Measurements from ENCODE around the gene BTN3A1.
"Not testable (repeated sequence)": the region's sequence is repeated elsewhere in the genome, so short reads cannot be mapped to it uniquely, and the experiment has no call there.

The BTN3A1 gene

GRCh38 chr6:26401987-26402658 is at the start of gene BTN3A1:
TSS of gene BTN3A1 (plus strand) at chr6:26402275. CDS start at chr6:26405564, 3,289 bp downstream.
- H3K36me3 ChIP-seq (ENCODE audit: insufficient read depth, insufficient read length, low read length), result no peaks in the 10 kb centered on the region
- H3K4me3 ChIP-seq (ENCODE audit: insufficient read length, low read depth), result peak within 1 kb of the TSS; percentile 42
- TF ChIP-seq ZNF274 (IDR thresholded peaks at IDR 0.05; ENCODE audit: low read depth, low read length), result no peak
- H3K27me3 ChIP-seq (ENCODE audit: insufficient read depth, insufficient read length), result no peaks in the 10 kb centered on the region
- peak within 1 kb of the TSS; percentile 70 for H3K9ac ChIP-seq (ENCODE audit: insufficient read length, low read depth)
- peaks cover 2% of the 10 kb centered on the region for H3K4me1 ChIP-seq (ENCODE audit: insufficient read depth, insufficient read length)
- H3K9me3 ChIP-seq (ENCODE audit: insufficient read depth, low read length), result no peaks in the 10 kb centered on the region
- no peak for DNase-seq (ENCODE audit: low read depth, low spot score)

DNA sequence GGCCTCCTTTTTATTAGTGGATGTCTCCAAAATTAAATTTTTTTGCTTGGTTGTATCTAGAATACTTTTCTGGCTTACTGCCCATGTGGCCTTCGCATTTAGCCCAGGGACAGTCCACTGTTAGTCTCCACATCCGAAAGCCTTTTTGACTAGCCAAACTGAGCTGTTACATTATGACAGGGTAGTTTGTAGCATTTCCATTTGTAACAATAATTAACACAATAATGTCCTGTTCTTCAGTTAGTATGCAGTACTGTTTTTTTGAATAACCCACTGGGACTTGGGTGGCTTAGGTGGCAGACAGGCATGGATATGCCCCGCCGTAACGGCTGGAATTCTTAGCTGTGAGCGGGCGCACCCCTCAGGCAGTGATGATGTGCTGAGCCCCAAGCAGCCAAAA is 49.8 kb upstream of the BTN3A1 start:
- TF ChIP-seq ZNF274 (IDR thresholded peaks at IDR 0.05; ENCODE audit: low read depth, low read length), result no peak
- TF ChIP-seq SUZ12 (IDR thresholded peaks at IDR 0.05; ENCODE audit: extremely low read depth, insufficient read depth, insufficient read length), result no peak
- no peak for TF ChIP-seq YY1 (IDR thresholded peaks at IDR 0.05; ENCODE audit: insufficient read depth, insufficient read length)
- H3K9me3 ChIP-seq (ENCODE audit: insufficient read depth, low read length), result no peaks in the 10 kb centered on the region
- H3K36me3 ChIP-seq (ENCODE audit: insufficient read depth, insufficient read length, low read length), result no peaks in the 10 kb centered on the region
- no peak overlapping the region for H3K9ac ChIP-seq (ENCODE audit: insufficient read length, low read depth)
- DNase-seq (ENCODE audit: low read depth, low spot score), result no peak
- no peaks in the 10 kb centered on the region for H3K27me3 ChIP-seq (ENCODE audit: insufficient read depth, insufficient read length)
- no peak overlapping the region for H3K4me3 ChIP-seq (ENCODE audit: insufficient read length, low read depth)
- H3K4me1 ChIP-seq (ENCODE audit: insufficient read depth, insufficient read length), result no peaks in the 10 kb centered on the region

DNA sequence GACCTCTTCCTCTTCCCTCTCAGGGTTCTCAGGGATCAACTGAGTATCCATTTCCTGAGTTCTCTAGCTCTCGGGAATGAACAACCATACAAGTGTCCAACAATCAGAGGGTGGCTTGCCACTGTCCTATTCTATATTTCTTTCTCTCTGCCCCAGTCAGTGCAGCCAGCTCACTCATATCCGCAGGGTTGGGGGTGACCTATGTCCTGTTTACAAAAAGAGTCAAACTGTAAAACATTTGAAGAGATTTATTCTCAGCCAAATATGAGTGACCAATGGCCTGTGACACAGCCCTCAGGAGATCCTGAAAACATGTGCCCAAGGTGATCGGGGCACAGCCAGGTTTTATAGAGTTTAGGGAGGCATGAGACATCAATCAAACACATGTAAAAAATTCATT is 47.9 kb upstream of the BTN3A1 start:
- Histone ChIP-seq H3K36me3 (ENCODE audit: insufficient read depth, insufficient read length, low read length) (no peaks in the 10 kb centered on the region), H3K4me1 (ENCODE audit: insufficient read depth, insufficient read length) (no peaks in the 10 kb centered on the region), H3K4me3 (ENCODE audit: insufficient read length, low read depth) (no peak overlapping the region), H3K27me3 (ENCODE audit: insufficient read depth, insufficient read length) (no peaks in the 10 kb centered on the region), H3K9me3 (ENCODE audit: insufficient read depth, low read length) (no peaks in the 10 kb centered on the region), H3K9ac (ENCODE audit: insufficient read length, low read depth) (no peak overlapping the region)
- no peak for DNase-seq (ENCODE audit: low read depth, low spot score)
- TF ChIP-seq YY1 (IDR thresholded peaks at IDR 0.05; ENCODE audit: insufficient read depth, insufficient read length) (no peak), SUZ12 (IDR thresholded peaks at IDR 0.05; ENCODE audit: extremely low read depth, insufficient read depth, insufficient read length) (no peak), ZNF274 (IDR thresholded peaks at IDR 0.05; ENCODE audit: low read depth, low read length) (no peak)

- H3K9me3 ChIP-seq (ENCODE audit: insufficient read depth, low read length), result no peaks in the 10 kb centered on the region
- H3K27me3 ChIP-seq (ENCODE audit: insufficient read depth, insufficient read length), result no peaks in the 10 kb centered on the region
- DNase-seq (ENCODE audit: low read depth, low spot score), result no peak
- H3K4me3 ChIP-seq (ENCODE audit: insufficient read length, low read depth), result no peak overlapping the region
- TF ChIP-seq YY1 (IDR thresholded peaks at IDR 0.05; ENCODE audit: insufficient read depth, insufficient read length) (no peak), ZNF274 (IDR thresholded peaks at IDR 0.05; ENCODE audit: low read depth, low read length) (no peak), SUZ12 (IDR thresholded peaks at IDR 0.05; ENCODE audit: extremely low read depth, insufficient read depth, insufficient read length) (no peak)
- H3K36me3 ChIP-seq (ENCODE audit: insufficient read depth, insufficient read length, low read length), result no peaks in the 10 kb centered on the region
- H3K9ac ChIP-seq (ENCODE audit: insufficient read length, low read depth), result no peak overlapping the region
- H3K4me1 ChIP-seq (ENCODE audit: insufficient read depth, insufficient read length), result no peaks in the 10 kb centered on the region
Measured at GRCh38 chr6:26355366-26355765, 46.7 kb upstream of the BTN3A1 start.

GRCh38 chr6:26357543-26357942 is 44.5 kb upstream of the BTN3A1 start:
- not testable (repeated sequence) for H3K27me3 ChIP-seq (ENCODE audit: insufficient read depth, insufficient read length); H3K4me3 ChIP-seq (ENCODE audit: insufficient read length, low read depth); H3K9ac ChIP-seq (ENCODE audit: insufficient read length, low read depth); H3K36me3 ChIP-seq (ENCODE audit: insufficient read depth, insufficient read length, low read length); DNase-seq (ENCODE audit: low read depth, low spot score); H3K9me3 ChIP-seq (ENCODE audit: insufficient read depth, low read length); H3K4me1 ChIP-seq (ENCODE audit: insufficient read depth, insufficient read length)

DNA sequence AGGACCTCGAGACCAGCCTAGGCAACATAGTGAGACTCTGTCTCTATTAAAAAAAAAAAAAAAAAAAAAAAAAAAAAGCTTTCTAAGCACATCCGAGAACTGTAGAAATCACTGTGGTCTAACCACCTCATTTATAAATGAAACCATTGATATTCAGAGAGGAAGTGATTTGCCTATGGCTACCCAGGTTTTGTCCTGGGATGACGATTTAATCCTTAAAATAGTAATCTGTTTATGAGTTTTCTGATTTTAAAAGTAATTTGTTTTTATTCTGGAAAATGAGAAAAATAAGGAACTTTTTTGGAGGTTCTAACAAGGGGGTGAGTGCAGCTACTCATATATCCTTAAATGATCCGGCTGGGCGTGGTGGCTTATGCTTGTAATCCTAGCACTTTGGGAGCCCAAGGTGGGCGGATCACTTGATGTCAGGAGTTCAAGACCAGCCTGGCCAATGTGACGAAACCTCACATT is 43.5 kb upstream of the BTN3A1 start:
- no peak for TF ChIP-seq ZNF274 (IDR thresholded peaks at IDR 0.05; ENCODE audit: low read depth, low read length)
- TF ChIP-seq SUZ12 (IDR thresholded peaks at IDR 0.05; ENCODE audit: extremely low read depth, insufficient read depth, insufficient read length), result no peak
- no peak for TF ChIP-seq YY1 (IDR thresholded peaks at IDR 0.05; ENCODE audit: insufficient read depth, insufficient read length)
- Histone ChIP-seq H3K4me3 (ENCODE audit: insufficient read length, low read depth) (no peak overlapping the region), H3K4me1 (ENCODE audit: insufficient read depth, insufficient read length) (no peaks in the 10 kb centered on the region), H3K9ac (ENCODE audit: insufficient read length, low read depth) (no peak overlapping the region), H3K9me3 (ENCODE audit: insufficient read depth, low read length) (no peaks in the 10 kb centered on the region), H3K27me3 (ENCODE audit: insufficient read depth, insufficient read length) (no peaks in the 10 kb centered on the region), H3K36me3 (ENCODE audit: insufficient read depth, insufficient read length, low read length) (no peaks in the 10 kb centered on the region)
- DNase-seq (ENCODE audit: low read depth, low spot score), result no peak

- H3K4me1 ChIP-seq (ENCODE audit: insufficient read depth, insufficient read length), result no peaks in the 10 kb centered on the region
- no peaks in the 10 kb centered on the region for H3K27me3 ChIP-seq (ENCODE audit: insufficient read depth, insufficient read length)
- H3K9me3 ChIP-seq (ENCODE audit: insufficient read depth, low read length), result no peaks in the 10 kb centered on the region
- no peak overlapping the region for H3K4me3 ChIP-seq (ENCODE audit: insufficient read length, low read depth)
- H3K36me3 ChIP-seq (ENCODE audit: insufficient read depth, insufficient read length, low read length), result no peaks in the 10 kb centered on the region
- TF ChIP-seq SUZ12 (IDR thresholded peaks at IDR 0.05; ENCODE audit: extremely low read depth, insufficient read depth, insufficient read length) (no peak), ZNF274 (IDR thresholded peaks at IDR 0.05; ENCODE audit: low read depth, low read length) (no peak), YY1 (IDR thresholded peaks at IDR 0.05; ENCODE audit: insufficient read depth, insufficient read length) (no peak)
- DNase-seq (ENCODE audit: low read depth, low spot score), result no peak
- no peak overlapping the region for H3K9ac ChIP-seq (ENCODE audit: insufficient read length, low read depth)
Measured at GRCh38 chr6:26359765-26360164, 42.3 kb upstream of the BTN3A1 start.

All from NT2/D1 (cell line).